Measurements from ENCODE around the gene OR51B4.
"Not testable (repeated sequence)": the region's sequence is repeated elsewhere in the genome, so short reads cannot be mapped to it uniquely, and the experiment has no call there.

OR51B4 gene

GRCh38 chr11:5269715-5270147, 32.0 kb downstream of the OR51B4 start, which contains the start of gene HBE1:
Gene HBE1 (minus strand): TSS chr11:5269945. CDS start chr11:5269890, 55 bp downstream.
- no peak for DNase-seq

- no peak for DNase-seq
These were observed 34.6 kb downstream of the OR51B4 start for GRCh38 chr11:5267033-5267563.

- DNase-seq, result no peak
These were observed 35.1 kb downstream of the OR51B4 start for GRCh38 chr11:5266609-5267008.

GRCh38 chr11:5265832-5266231, 35.9 kb downstream of the OR51B4 start:
- DNase-seq, result no peak

GRCh38 chr11:5258543-5259262, 43.0 kb downstream of the OR51B4 start:
- DNase-seq, result no peak

DNA sequence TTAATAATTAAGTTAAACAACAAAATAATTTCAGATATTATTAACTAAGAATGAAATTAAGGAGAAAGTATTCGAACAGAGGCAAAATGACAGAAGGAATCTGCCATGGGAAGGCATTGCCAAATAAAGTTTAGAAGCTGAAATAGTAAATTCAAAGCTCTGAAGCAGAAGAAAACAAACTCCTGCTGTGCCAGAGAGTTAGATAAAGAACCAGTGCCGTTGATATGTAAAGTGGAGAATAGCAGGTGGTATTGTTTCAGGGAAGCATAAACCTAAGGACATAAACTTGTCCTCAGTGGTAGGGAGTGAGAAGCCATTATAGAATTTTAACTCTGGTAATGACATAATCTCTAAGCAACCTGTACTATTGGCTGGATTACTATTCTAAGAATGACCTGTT, 44.5 kb downstream of the OR51B4 start:
- no peak for DNase-seq

- not testable (repeated sequence) for DNase-seq
These were observed 46.9 kb downstream of the OR51B4 start, which contains the start of gene HBG2 for GRCh38 chr11:5254646-5255413. Gene HBG2 (minus strand): TSS chr11:5254781. CDS start chr11:5254728, 53 bp downstream.

GRCh38 chr11:5254023-5254422, 47.7 kb downstream of the OR51B4 start:
- DNase-seq, result not testable (repeated sequence)

GRCh38 chr11:5253440-5253839, 48.3 kb downstream of the OR51B4 start:
- DNase-seq, result not testable (repeated sequence)

DNA sequence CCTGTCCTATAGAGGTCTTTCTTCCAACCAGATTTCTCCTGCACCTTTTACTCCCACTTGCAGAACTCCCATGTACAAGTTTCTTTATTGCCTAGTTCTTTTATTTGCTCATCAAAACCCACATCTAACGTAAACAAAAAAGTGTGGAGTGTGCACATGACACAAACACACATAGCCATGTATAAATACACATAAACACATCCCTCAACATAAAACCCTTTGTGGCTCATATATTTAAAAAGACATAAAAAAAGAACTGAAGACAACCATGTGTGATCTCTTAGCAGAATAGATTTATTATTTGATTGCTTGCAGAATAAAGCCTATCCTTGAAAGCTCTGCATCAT, 48.9 kb downstream of the OR51B4 start:
- DNase-seq, result no peak

GRCh38 chr11:5252192-5252918, 49.4 kb downstream of the OR51B4 start:
- no peak for DNase-seq

DNA sequence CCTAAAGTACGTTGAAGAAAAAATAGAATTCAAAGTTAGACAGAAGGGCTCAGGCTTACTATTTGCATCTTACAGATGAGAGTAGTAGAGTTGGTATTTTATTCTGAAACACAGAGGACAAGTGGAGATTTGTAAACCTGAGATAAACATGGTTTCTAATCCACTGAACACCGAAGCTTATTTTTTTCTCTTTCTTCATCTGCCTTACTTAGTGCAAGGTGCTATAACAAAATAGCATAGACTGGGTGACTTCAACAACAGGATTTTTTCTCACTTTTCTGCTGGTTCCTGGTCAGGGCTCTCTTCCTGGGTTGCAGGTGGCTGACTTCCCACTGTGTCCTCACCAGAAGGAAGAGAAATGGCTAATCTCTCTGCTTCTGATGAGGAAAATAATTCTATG, 50.0 kb downstream of the OR51B4 start:
- DNase-seq, result no peak

Data from NCI-H1048 (cell line).